H9 (cell line): ENCODE data around the gene LYSMD2. TPM values are rescaled to one million over a fixed set of nuclear protein-coding genes. Genes with fewer than 3 reads are reported as not detected.

Experiments used
- DNase-seq: peaks from one replicate; pipeline ENCODE4 v3.0.0-alpha.2; 2017
- H2AFZ ChIP-seq: one replicate; pipeline ENCODE4 v1.6.1; 2013; ENCODE audit warnings: mild to moderate bottlenecking, low read length, control low read depth, moderate library complexity
- H2AK5ac ChIP-seq: 2 replicates; pipeline ENCODE4 v1.6.1; 2013; ENCODE audit warnings: low read length, control low read depth, mixed read lengths; ENCODE audit not compliant: insufficient read length
- H2BK120ac ChIP-seq: one replicate; pipeline ENCODE4 v1.6.1; 2013; ENCODE audit warnings: low read depth, mild to moderate bottlenecking, low read length, control low read depth, inconsistent platforms; ENCODE audit not compliant: poor library complexity, severe bottlenecking
- H2BK12ac ChIP-seq: 2 replicates; pipeline ENCODE4 v1.6.1; 2013; ENCODE audit warnings: low read length, control low read depth, mixed read lengths, low read depth; ENCODE audit not compliant: insufficient read length
- H2BK15ac ChIP-seq: 2 replicates; pipeline ENCODE4 v1.6.1; 2013; ENCODE audit warnings: low read depth, low read length, control low read depth
- H2BK20ac ChIP-seq: one replicate; pipeline ENCODE4 v1.6.1; 2013; ENCODE audit warnings: low read depth, mild to moderate bottlenecking, low read length, control low read depth, inconsistent platforms; ENCODE audit not compliant: poor library complexity, severe bottlenecking
- H2BK5ac ChIP-seq: 2 replicates; pipeline ENCODE4 v1.6.1; 2013; ENCODE audit warnings: low read length, control low read depth, mixed read lengths; ENCODE audit not compliant: insufficient read length
- H3K14ac ChIP-seq: 2 replicates; pipeline ENCODE4 v1.6.1; 2013; ENCODE audit warnings: low read length, control low read depth; ENCODE audit not compliant: insufficient read depth
- H3K18ac ChIP-seq: 2 replicates; pipeline ENCODE4 v1.6.1; 2013; ENCODE audit warnings: low read depth, mild to moderate bottlenecking, mixed read lengths, low read length, control low read depth; ENCODE audit not compliant: insufficient read length
- H3K23ac ChIP-seq: 2 replicates; pipeline ENCODE4 v1.6.1; 2013; ENCODE audit warnings: low read length, control low read depth, mixed read lengths, low read depth; ENCODE audit not compliant: insufficient read length
- H3K23me2 ChIP-seq: 2 replicates; pipeline ENCODE4 v1.6.1; 2013; ENCODE audit warnings: low read depth, mild to moderate bottlenecking, mixed read lengths, low read length, control low read depth; ENCODE audit not compliant: insufficient read length, poor library complexity, severe bottlenecking
- H3K27ac ChIP-seq: 2 replicates; pipeline ENCODE4 v1.5.1; 2013; ENCODE audit warnings: low read length, control low read depth, mixed read lengths, low read depth; ENCODE audit not compliant: insufficient read length
- H3K27me3 ChIP-seq: 2 replicates; pipeline ENCODE4 v1.6.1; 2013; ENCODE audit warnings: low read length, control low read depth, inconsistent platforms; ENCODE audit not compliant: insufficient read depth
- H3K4ac ChIP-seq: 2 replicates; pipeline ENCODE4 v1.6.1; 2013; ENCODE audit warnings: low read depth, mild to moderate bottlenecking, control low read depth, inconsistent platforms, low read length, moderate library complexity
- H3K4me1 ChIP-seq: 2 replicates; pipeline ENCODE4 v1.6.1; 2013; ENCODE audit warnings: low read length, control low read depth, inconsistent platforms; ENCODE audit not compliant: insufficient read depth
- H3K4me2 ChIP-seq: 2 replicates; pipeline ENCODE4 v1.6.1; 2013; ENCODE audit warnings: low read length, control low read depth, mixed read lengths; ENCODE audit not compliant: insufficient read length, insufficient read depth
- H3K56ac ChIP-seq: 2 replicates; pipeline ENCODE4 v1.6.1; 2013; ENCODE audit warnings: low read depth, mild to moderate bottlenecking, mixed read lengths, low read length, control low read depth; ENCODE audit not compliant: insufficient read length
- H3K79me1 ChIP-seq: 2 replicates; pipeline ENCODE4 v1.6.1; 2013; ENCODE audit warnings: low read depth, mild to moderate bottlenecking, moderate library complexity, low read length, control low read depth, inconsistent platforms; ENCODE audit not compliant: insufficient read depth, poor library complexity, severe bottlenecking
- H3K79me2 ChIP-seq: 2 replicates; pipeline ENCODE4 v1.6.1; 2013; ENCODE audit warnings: low read length, control low read depth, inconsistent platforms; ENCODE audit not compliant: insufficient read depth
- H3K9ac ChIP-seq: 2 replicates; pipeline ENCODE4 v1.6.1; 2013; ENCODE audit warnings: low read length, control low read depth, mixed read lengths; ENCODE audit not compliant: insufficient read length; ENCODE audit errors: extremely low read depth
- H3K9me3 ChIP-seq: one replicate; pipeline ENCODE4 v1.6.1; 2013; ENCODE audit warnings: low read depth, low read length, inconsistent platforms; ENCODE audit not compliant: control insufficient read depth
- H3T11ph ChIP-seq: one replicate; pipeline ENCODE4 v1.6.1; 2013; ENCODE audit warnings: mild to moderate bottlenecking, low read length, control low read depth, inconsistent platforms
- H4K20me1 ChIP-seq: one replicate; pipeline ENCODE4 v1.6.1; 2013; ENCODE audit not compliant: control insufficient read depth, insufficient read length, insufficient read depth
- H4K5ac ChIP-seq: 2 replicates; pipeline ENCODE4 v1.6.1; 2013; ENCODE audit warnings: low read depth, mild to moderate bottlenecking, mixed read lengths, low read length, control low read depth; ENCODE audit not compliant: insufficient read length
- H4K8ac ChIP-seq: replicated peaks from 2 replicates; pipeline ENCODE4 v1.6.1; 2013; ENCODE audit warnings: low read length, control low read depth, mixed read lengths, low read depth; ENCODE audit not compliant: insufficient read length
- H4K91ac ChIP-seq: 2 replicates; pipeline ENCODE4 v1.6.1; 2013; ENCODE audit warnings: low read depth, mild to moderate bottlenecking, moderate library complexity, mixed read lengths, low read length, control low read depth; ENCODE audit not compliant: insufficient read length
- H3K27ac Mint-ChIP-seq, 3 experiments: 2 replicates in 2 of 3; 3 replicates in 1 of 3; pipeline ENCODE4 v1.8.0; 2020 to 2021; ENCODE audit warnings: mixed read lengths in 3 of 3, mild to moderate bottlenecking in 1 of 3, moderate library complexity in 1 of 3
- H3K27me3 Mint-ChIP-seq: 2 replicates; pipeline ENCODE4 v1.8.0; 2021; ENCODE audit warnings: low read depth, mild to moderate bottlenecking, moderate library complexity, mixed read lengths
- H3K36me3 Mint-ChIP-seq, 3 experiments: 2 replicates in 2 of 3; 3 replicates in 1 of 3; pipeline ENCODE4 v1.8.0; 2020 to 2021; ENCODE audit warnings: low read depth in 3 of 3, mixed read lengths in 3 of 3; ENCODE audit not compliant: insufficient read depth in 1 of 3
- H3K4me1 Mint-ChIP-seq, 2 experiments: 2 replicates each; pipeline ENCODE4 v1.8.0; 2020; ENCODE audit warnings: mixed read lengths in 2 of 2
- H3K4me3 Mint-ChIP-seq, 2 experiments: 2 replicates in 1 of 2; 3 replicates in 1 of 2; pipeline ENCODE4 v1.8.0; 2020 to 2021; ENCODE audit warnings: mild to moderate bottlenecking in 2 of 2, mixed read lengths in 2 of 2, moderate library complexity in 1 of 2
- H3K9me3 Mint-ChIP-seq, 2 experiments: 2 replicates in 1 of 2; 3 replicates in 1 of 2; pipeline ENCODE4 v1.8.0; 2020; ENCODE audit warnings: mild to moderate bottlenecking in 2 of 2, mixed read lengths in 2 of 2, moderate library complexity in 1 of 2
- WGBS: extraction: QIAGEN DNeasy Blood & Tissue Kit; methylation state at CpG from one replicate; pipeline ENCODE4 v1.1.7; 2013; ENCODE audit warnings: missing lambda C conversion rate, low lambda C conversion rate, mixed read lengths; ENCODE audit not compliant: insufficient read length; ENCODE audit errors: extremely low coverage; 5-methylcytosine and 5-hydroxymethylcytosine counted together
- total RNA-seq: library from RNA; stranded (reverse); gene quantifications from 2 replicates; pipeline ENCODE4 v1.2.1, GENCODE V29; 2021
- TF ChIP-seq, protein P1 (sequence below): fragments of 200-600 bp; sonication (generic); conservative IDR thresholded peaks from 3 replicates; pipeline ENCODE4 v1.8.0; 2021; ENCODE audit warnings: antibody characterized with exemption, mild to moderate bottlenecking

Gene LYSMD2
- total RNA-seq, 1 experiment from 2014 or later, result 3.9 TPM

DNA sequence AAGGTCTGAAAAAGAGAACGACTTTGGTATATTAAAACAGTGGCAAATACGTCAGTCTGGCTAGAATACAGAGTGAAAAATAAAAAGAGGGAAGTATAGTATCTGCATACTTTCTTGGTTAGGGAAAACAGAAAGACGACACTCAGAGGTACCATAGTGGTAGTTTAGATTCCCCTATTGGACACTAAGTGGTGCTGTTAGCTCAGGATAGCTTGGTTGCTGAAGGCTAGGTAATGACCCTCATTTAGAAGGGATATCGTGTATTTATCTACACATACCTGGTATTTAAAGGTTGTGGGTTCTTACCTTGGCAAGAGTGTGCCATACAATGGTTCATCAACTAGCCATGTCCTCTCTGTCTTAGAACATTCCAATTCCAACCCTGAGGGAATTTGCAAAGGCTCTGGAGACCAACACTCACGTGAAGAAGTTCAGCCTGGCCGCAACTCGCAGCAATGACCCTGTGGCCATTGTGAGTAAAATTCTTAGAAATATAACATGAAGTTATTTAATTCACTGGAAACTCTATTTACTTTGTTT, 45.0 kb upstream of the LYSMD2 start:
- Histone ChIP-seq H4K20me1 (no peaks in the 10 kb centered on the region), H3K9ac (no peak overlapping the region), H3K27me3 (no peaks in the 10 kb centered on the region), H3K27ac (no peak overlapping the region), H3K56ac (no peak overlapping the region), H3K18ac (no peak overlapping the region), H3T11ph (no peak overlapping the region), H2BK5ac (no peak overlapping the region), H3K9me3 (no peaks in the 10 kb centered on the region), H3K23me2 (no peaks in the 10 kb centered on the region), H3K4ac (no peak overlapping the region), H2BK15ac (no peak overlapping the region), H2BK120ac (no peak overlapping the region), H3K79me1 (no peaks in the 10 kb centered on the region), H3K23ac (no peak overlapping the region), H3K4me2 (no peak overlapping the region), H3K4me1 (no peaks in the 10 kb centered on the region; the same call in 1 of the 2 replicates), H3K14ac (no peak overlapping the region), H2AFZ (no peak overlapping the region), H2BK12ac (no peak overlapping the region), H2AK5ac (no peak overlapping the region), H4K8ac (no peak overlapping the region), H2BK20ac (no peak overlapping the region), H4K5ac (no peak overlapping the region), H3K79me2 (no peaks in the 10 kb centered on the region), H4K91ac (no peak overlapping the region)
- peaks cover 7 to 10% of the 10 kb centered on the region in 2 experiments for H3K4me1 Mint-ChIP-seq
- no peak overlapping the region for H3K4me3 Mint-ChIP-seq
- H3K9me3 Mint-ChIP-seq, result peaks cover 6% of the 10 kb centered on the region in 2 experiments; a peak in 2 of 5 replicates
- DNase-seq, result no peak
- H3K27ac Mint-ChIP-seq, result no peak overlapping the region
- TF ChIP-seq, protein P1, sequence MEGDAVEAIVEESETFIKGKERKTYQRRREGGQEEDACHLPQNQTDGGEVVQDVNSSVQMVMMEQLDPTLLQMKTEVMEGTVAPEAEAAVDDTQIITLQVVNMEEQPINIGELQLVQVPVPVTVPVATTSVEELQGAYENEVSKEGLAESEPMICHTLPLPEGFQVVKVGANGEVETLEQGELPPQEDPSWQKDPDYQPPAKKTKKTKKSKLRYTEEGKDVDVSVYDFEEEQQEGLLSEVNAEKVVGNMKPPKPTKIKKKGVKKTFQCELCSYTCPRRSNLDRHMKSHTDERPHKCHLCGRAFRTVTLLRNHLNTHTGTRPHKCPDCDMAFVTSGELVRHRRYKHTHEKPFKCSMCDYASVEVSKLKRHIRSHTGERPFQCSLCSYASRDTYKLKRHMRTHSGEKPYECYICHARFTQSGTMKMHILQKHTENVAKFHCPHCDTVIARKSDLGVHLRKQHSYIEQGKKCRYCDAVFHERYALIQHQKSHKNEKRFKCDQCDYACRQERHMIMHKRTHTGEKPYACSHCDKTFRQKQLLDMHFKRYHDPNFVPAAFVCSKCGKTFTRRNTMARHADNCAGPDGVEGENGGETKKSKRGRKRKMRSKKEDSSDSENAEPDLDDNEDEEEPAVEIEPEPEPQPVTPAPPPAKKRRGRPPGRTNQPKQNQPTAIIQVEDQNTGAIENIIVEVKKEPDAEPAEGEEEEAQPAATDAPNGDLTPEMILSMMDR, result peak; percentile 86
- peaks cover 0 to 12% (median 2%) of the 10 kb centered on the region in 3 experiments; a peak in 3 of 7 replicates for H3K36me3 Mint-ChIP-seq
- no CpG with 5 or more reads among the region's 7 CpGs for WGBS
- no peaks in the 10 kb centered on the region for H3K27me3 Mint-ChIP-seq
